Choroid plexus epithelial cell (primary cell): Measurements from ENCODE around the gene IPO11.
A peak's percentile ranks its signal among the peaks of the same experiment; 100 is the strongest.

Source experiments
- DNase-seq: peaks from one replicate; pipeline ENCODE4 v3.0.0-alpha.2; 2010; ENCODE audit warnings: low read depth
- H3K4me3 ChIP-seq: 2 replicates; pipeline ENCODE4 v1.5.1; 2011; ENCODE audit warnings: low read depth, mild to moderate bottlenecking, control low read depth, low read length, moderate library complexity
- CTCF ChIP-seq: conservative IDR thresholded peaks from 2 replicates; pipeline ENCODE4 v1.5.1; 2011; ENCODE audit warnings: low read depth, mild to moderate bottlenecking, control low read depth, inconsistent platforms, low read length, moderate library complexity

The IPO11 gene

GRCh38 chr5:62465985-62466925 is 53.7 kb downstream of the IPO11 start:
- TF ChIP-seq CTCF = no peak
- DNase-seq = peak; percentile 23
- no peak overlapping the region for H3K4me3 ChIP-seq

DNA sequence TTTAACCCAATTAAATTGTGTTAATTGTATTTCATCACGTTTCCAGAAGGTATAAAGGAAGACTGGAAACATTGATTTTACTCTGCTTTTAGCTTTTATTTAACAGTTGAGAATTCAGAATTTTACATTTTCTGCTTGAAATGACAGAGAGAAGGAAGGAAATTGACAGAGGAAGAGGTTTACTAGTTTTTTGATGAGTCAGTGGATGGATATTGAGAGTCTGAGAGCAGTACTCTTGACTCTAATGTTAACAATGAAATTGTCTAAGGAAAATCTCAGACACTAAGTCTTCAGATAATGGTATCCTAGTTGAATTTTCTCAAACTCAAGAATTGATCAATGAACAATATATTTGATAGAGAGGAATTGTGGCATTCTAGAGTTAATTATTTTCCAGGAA is 60.6 kb downstream of the IPO11 start:
- TF ChIP-seq CTCF = no peak
- DNase-seq = peak; percentile 37
- H3K4me3 ChIP-seq = no peak overlapping the region

DNA sequence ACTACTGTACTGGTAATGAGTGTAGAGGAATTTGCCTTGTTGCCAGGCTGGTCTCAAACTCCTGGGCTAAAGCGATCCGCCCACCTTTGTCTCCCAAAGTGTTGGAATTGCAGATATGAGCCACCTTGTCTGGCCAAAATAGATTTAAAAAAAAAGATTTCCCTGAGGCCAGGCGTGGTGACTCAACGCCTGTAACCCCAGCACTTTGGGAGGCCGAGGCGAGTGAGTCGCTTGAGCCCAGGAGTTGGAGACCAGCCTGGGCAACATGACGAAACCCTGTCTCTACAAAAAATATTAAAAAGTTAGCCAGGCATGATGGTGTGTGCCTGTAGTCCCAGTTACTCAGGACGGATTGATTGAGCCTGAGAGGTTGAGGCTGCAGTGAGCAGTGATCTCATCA is 62.5 kb downstream of the IPO11 start:
- DNase-seq = peak; percentile 54
- no peak for TF ChIP-seq CTCF

GRCh38 chr5:62477801-62478200 is 65.2 kb downstream of the IPO11 start:
- no peak for TF ChIP-seq CTCF
- H3K4me3 ChIP-seq = no peak overlapping the region
- DNase-seq = peak; percentile 46

More for the DNA sequence above, 62.5 kb downstream of the IPO11 start:
- H3K4me3 ChIP-seq = no peak overlapping the region

DNA sequence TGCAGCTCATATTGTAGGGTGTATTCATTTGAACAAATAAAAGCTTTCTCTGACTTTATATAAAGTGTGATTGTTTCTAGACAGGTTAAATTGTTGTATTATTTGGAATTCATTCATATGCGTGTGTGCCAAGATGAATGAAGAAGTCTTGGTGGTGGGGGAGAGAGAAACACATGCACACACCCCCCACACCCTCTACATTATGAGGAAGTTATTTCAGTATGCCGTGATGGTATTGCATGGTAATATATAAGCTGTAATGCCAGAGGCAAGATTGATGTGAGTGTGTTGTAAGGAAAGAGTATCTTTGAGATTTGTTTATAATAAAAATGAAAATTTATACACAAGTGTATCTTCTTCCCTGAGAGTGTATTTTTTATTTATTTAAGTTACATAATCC is 71.0 kb downstream of the IPO11 start:
- TF ChIP-seq CTCF = no peak
- no peak for DNase-seq
- no peak overlapping the region for H3K4me3 ChIP-seq

DNA sequence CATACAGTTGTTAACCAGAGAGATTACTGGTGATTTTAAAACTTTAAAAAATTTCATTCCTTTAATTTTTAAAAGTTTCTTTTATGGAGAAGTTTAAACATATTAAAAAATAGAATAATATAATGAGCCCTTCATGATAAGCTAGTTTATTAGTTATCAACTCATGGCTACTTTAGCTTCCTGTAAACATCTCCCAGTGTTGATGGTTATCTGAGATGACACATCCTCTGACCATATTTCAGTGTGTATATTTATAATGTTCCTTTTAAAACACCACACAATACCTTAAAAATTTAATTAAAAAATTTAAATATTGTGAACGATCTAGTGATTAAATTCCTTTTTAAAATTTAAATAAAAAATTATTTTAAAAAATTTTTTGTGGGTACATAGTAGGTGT is 74.1 kb downstream of the IPO11 start:
- no peak overlapping the region for H3K4me3 ChIP-seq
- TF ChIP-seq CTCF = no peak
- no peak for DNase-seq

DNA sequence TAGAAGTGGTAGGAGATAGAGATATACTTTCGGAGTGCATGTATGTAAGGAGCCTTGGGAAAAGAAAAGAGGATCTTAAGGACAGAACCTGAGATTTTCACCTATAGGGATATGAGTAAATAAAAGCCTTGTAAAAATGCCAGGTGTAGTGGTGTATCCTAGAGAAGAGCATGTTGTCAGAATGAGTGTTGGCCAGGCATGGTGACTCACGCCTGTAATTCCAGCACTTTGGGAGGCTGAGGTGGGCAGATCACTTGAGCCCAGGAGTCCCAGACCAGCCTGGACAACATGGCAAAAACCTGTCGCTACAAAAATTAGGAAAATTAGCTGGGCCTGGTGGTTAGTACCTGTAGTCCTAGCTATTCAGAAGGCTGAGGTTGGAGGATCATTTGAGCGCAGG is 76.0 kb downstream of the IPO11 start:
- TF ChIP-seq CTCF = no peak
- no peak for DNase-seq

More for the DNA sequence above, 76.0 kb downstream of the IPO11 start:
- no peak overlapping the region for H3K4me3 ChIP-seq
